EH (cell line): ENCODE measurements around the gene PRKCA.

Experiments
- DNase-seq: peaks from one replicate; pipeline ENCODE4 v3.0.0-alpha.2; 2015; ENCODE audit warnings: low read depth

PRKCA gene

GRCh38 chr17:66811683-66812054, 509.3 kb downstream of the PRKCA start:
- DNase-seq = no peak

- DNase-seq = no peak
Measured at GRCh38 chr17:66812571-66812970, 510.2 kb downstream of the PRKCA start.

GRCh38 chr17:66813296-66813695, 510.9 kb downstream of the PRKCA start:
- DNase-seq = no peak

- no peak for DNase-seq
Measured at GRCh38 chr17:66814026-66814425, 511.6 kb downstream of the PRKCA start.

GRCh38 chr17:66814570-66814969, 512.2 kb downstream of the PRKCA start:
- no peak for DNase-seq

GRCh38 chr17:66817750-66818149, 515.3 kb downstream of the PRKCA start:
- DNase-seq = no peak

- no peak for DNase-seq
Measured at GRCh38 chr17:66819466-66819865, 517.1 kb downstream of the PRKCA start.

- no peak for DNase-seq
Measured at GRCh38 chr17:66822009-66822408, 519.6 kb downstream of the PRKCA start.

GRCh38 chr17:66826856-66827255, 524.4 kb downstream of the PRKCA start:
- DNase-seq = no peak

GRCh38 chr17:66829386-66829864, 527.0 kb downstream of the PRKCA start:
- DNase-seq = peak; percentile 73

- no peak for DNase-seq
Measured at GRCh38 chr17:66829883-66830282, 527.5 kb downstream of the PRKCA start.

GRCh38 chr17:66830451-66830850, 528.0 kb downstream of the PRKCA start:
- DNase-seq = no peak

GRCh38 chr17:66831383-66832210, 529.2 kb downstream of the PRKCA start:
- DNase-seq = no peak

- DNase-seq = no peak
Measured at GRCh38 chr17:66833201-66833600, 530.8 kb downstream of the PRKCA start.

GRCh38 chr17:66834426-66834918, 532.1 kb downstream of the PRKCA start:
- no peak for DNase-seq

GRCh38 chr17:66834919-66835454, 532.6 kb downstream of the PRKCA start, which contains the start of gene CACNG5:
Gene CACNG5, plus strand, starts transcription at chr17:66835117. Its CDS starts 42,216 bp downstream, at chr17:66877333.
- no peak for DNase-seq

GRCh38 chr17:66835476-66835875, 533.1 kb downstream of the PRKCA start:
- no peak for DNase-seq

- no peak for DNase-seq
Measured at GRCh38 chr17:66836063-66837005, 533.9 kb downstream of the PRKCA start.

GRCh38 chr17:66837226-66837625, 534.8 kb downstream of the PRKCA start:
- DNase-seq = no peak

GRCh38 chr17:66837885-66838665, 535.7 kb downstream of the PRKCA start:
- DNase-seq = no peak

- DNase-seq = no peak
Measured at GRCh38 chr17:66839616-66840015, 537.2 kb downstream of the PRKCA start.
